Stomach (tissue), 4 donors: ENCODE results near the gene C2orf78.

Experiments used
- EP300 ChIP-seq: sonication (generic); formaldehyde crosslinking; IDR thresholded peaks from one replicate; pipeline ENCODE4 v1.6.1; 2017; ENCODE audit warnings: antibody characterized with exemption
- POLR2AphosphoS5 ChIP-seq, 3 donors: sonication (generic); formaldehyde crosslinking; IDR thresholded peaks; one replicate each; pipeline ENCODE4 v1.6.1; 2016; ENCODE audit warnings: antibody characterized with exemption in 3 of 3
- TF ChIP-seq, protein P1 (sequence below), 7 experiments: fragments of 450-650 bp in 4 of 7; fragments of 200-600 bp in 3 of 7; sonication (generic) in 3 of 7; IDR thresholded peaks; one replicate each; pipeline ENCODE4 v1.5.1; 2016 to 2019; ENCODE audit warnings: antibody characterized with exemption in 7 of 7, control low read depth in 2 of 7, mild to moderate bottlenecking in 1 of 7

- TF ChIP-seq POLR2AphosphoS5 (IDR thresholded peaks at IDR 0.05) (no peak), EP300 (no peak)
- TF ChIP-seq, protein P1, sequence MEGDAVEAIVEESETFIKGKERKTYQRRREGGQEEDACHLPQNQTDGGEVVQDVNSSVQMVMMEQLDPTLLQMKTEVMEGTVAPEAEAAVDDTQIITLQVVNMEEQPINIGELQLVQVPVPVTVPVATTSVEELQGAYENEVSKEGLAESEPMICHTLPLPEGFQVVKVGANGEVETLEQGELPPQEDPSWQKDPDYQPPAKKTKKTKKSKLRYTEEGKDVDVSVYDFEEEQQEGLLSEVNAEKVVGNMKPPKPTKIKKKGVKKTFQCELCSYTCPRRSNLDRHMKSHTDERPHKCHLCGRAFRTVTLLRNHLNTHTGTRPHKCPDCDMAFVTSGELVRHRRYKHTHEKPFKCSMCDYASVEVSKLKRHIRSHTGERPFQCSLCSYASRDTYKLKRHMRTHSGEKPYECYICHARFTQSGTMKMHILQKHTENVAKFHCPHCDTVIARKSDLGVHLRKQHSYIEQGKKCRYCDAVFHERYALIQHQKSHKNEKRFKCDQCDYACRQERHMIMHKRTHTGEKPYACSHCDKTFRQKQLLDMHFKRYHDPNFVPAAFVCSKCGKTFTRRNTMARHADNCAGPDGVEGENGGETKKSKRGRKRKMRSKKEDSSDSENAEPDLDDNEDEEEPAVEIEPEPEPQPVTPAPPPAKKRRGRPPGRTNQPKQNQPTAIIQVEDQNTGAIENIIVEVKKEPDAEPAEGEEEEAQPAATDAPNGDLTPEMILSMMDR (IDR thresholded peaks at IDR 0.05): no peak
These were observed 55.8 kb downstream of the C2orf78 start for GRCh38 chr2:73839653-73840411.
